Liver (tissue), 9 donors: ENCODE measurements around the gene TCOF1. TPM values are rescaled to one million over a fixed set of nuclear protein-coding genes. Genes with fewer than 3 reads are reported as not detected.

Source experiments
- DNase-seq: peaks from one replicate; pipeline ENCODE4 v3.0.0-alpha.2; 2017; ENCODE audit warnings: low spot score
- H3K27ac ChIP-seq, 2 donors: one replicate each; pipeline ENCODE4 v1.7.0; 2013; ENCODE audit warnings: inconsistent platforms in 2 of 2, low read length in 2 of 2, control low read depth in 1 of 2, low read depth in 1 of 2, mild to moderate bottlenecking in 1 of 2
- H3K27me3 ChIP-seq, 4 donors: one replicate each; pipeline versions ENCODE4 v1.6.1 to v1.7.0; 2013; ENCODE audit warnings: low read length in 3 of 4, inconsistent platforms in 1 of 4, mild to moderate bottlenecking in 1 of 4, moderate library complexity in 1 of 4; ENCODE audit not compliant: control insufficient read depth in 4 of 4, insufficient read depth in 4 of 4
- H3K36me3 ChIP-seq, 4 donors: one replicate each; pipeline versions ENCODE4 v1.6.1 to v1.7.0; 2013; ENCODE audit warnings: low read length in 3 of 4, mild to moderate bottlenecking in 3 of 4, low read depth in 1 of 4, moderate library complexity in 1 of 4; ENCODE audit not compliant: control insufficient read depth in 4 of 4, insufficient read depth in 3 of 4
- H3K4me1 ChIP-seq, 4 donors: one replicate each; pipeline versions ENCODE4 v1.6.1 to v1.7.0; 2013; ENCODE audit warnings: low read length in 3 of 4, mild to moderate bottlenecking in 3 of 4, moderate library complexity in 1 of 4; ENCODE audit not compliant: control insufficient read depth in 4 of 4, insufficient read depth in 4 of 4
- H3K4me3 ChIP-seq, 3 donors: one replicate each; pipeline versions ENCODE4 v1.6.1 to v1.7.0; 2013; ENCODE audit warnings: low read length in 3 of 3, control low read depth in 1 of 3, low read depth in 1 of 3, mild to moderate bottlenecking in 1 of 3
- H3K9ac ChIP-seq, 2 donors: one replicate each; pipeline ENCODE4 v1.7.0; 2013; ENCODE audit warnings: low read length in 2 of 2, mild to moderate bottlenecking in 2 of 2, moderate library complexity in 2 of 2, control low read depth in 1 of 2, low read depth in 1 of 2
- H3K9me3 ChIP-seq, 4 donors: one replicate each; pipeline versions ENCODE4 v1.6.1 to v1.7.0; 2013; ENCODE audit warnings: low read length in 3 of 4; ENCODE audit not compliant: control insufficient read depth in 4 of 4
- EGR1 ChIP-seq, 2 donors: IDR thresholded peaks; 2 replicates each; pipeline ENCODE4 v1.6.1; 2016 to 2018; ENCODE audit warnings: antibody characterized with exemption in 2 of 2, low read depth in 2 of 2
- FOXA2 ChIP-seq: IDR thresholded peaks from 2 replicates; pipeline ENCODE4 v1.6.1; 2016; ENCODE audit warnings: antibody characterized with exemption
- GABPA ChIP-seq, 2 donors: IDR thresholded peaks in 1 of 2; conservative IDR thresholded peaks in 1 of 2; 2 replicates each; pipeline ENCODE4 v1.6.1; 2016; ENCODE audit warnings: antibody characterized with exemption in 2 of 2, mild to moderate bottlenecking in 1 of 2, moderate library complexity in 1 of 2
- HNF4G ChIP-seq: IDR thresholded peaks from 2 replicates; pipeline ENCODE4 v1.6.1; 2016; ENCODE audit warnings: antibody characterized with exemption
- RXRA ChIP-seq, 2 donors: IDR thresholded peaks; 2 replicates each; pipeline ENCODE4 v1.6.1; 2017 to 2018; ENCODE audit warnings: antibody characterized with exemption in 2 of 2, mild to moderate bottlenecking in 1 of 2
- SP1 ChIP-seq: IDR thresholded peaks from 2 replicates; pipeline ENCODE4 v1.6.1; 2018; ENCODE audit warnings: antibody characterized with exemption, mild to moderate bottlenecking
- TAF1 ChIP-seq: conservative IDR thresholded peaks from 2 replicates; pipeline ENCODE4 v1.6.1; 2016; ENCODE audit warnings: antibody characterized with exemption, mild to moderate bottlenecking
- YY1 ChIP-seq: IDR thresholded peaks from 2 replicates; pipeline ENCODE4 v1.6.1; 2016; ENCODE audit warnings: antibody characterized with exemption, mild to moderate bottlenecking
- WGBS: extraction: QIAGEN DNeasy Blood & Tissue Kit; methylation state at CpG from one replicate; pipeline ENCODE4 v1.1.7; 2013; 5-methylcytosine and 5-hydroxymethylcytosine counted together
- polyA plus RNA-seq, 2 donors: library from polyadenylated mRNA; stranded (reverse) in 1 of 2; unstranded in 1 of 2; fragments of 200-250 nt in 1 of 2; fragments of >200 nt in 1 of 2; fragmentation: Nextera tagmentation in 1 of 2; extraction: Ambion mirVana in 1 of 2; gene quantifications; one replicate each; pipeline versions ENCODE4 v1.2.1 to v1.2.3, GENCODE V29; 2013 to 2015
- total RNA-seq, 2 donors: library from RNA; depleted of rRNA; stranded (reverse); fragments of >200 nt; gene quantifications; one replicate each; pipeline ENCODE4 v1.2.3, GENCODE V29; 2014
- TF ChIP-seq, protein P1 (sequence below): IDR thresholded peaks from 2 replicates; pipeline ENCODE4 v1.6.1; 2016; ENCODE audit warnings: antibody characterized with exemption
- TF ChIP-seq, protein P2 (sequence below): IDR thresholded peaks from 2 replicates; pipeline ENCODE4 v1.6.1; 2016; ENCODE audit warnings: antibody characterized with exemption
- TF ChIP-seq, protein P3 (sequence below): IDR thresholded peaks from 2 replicates; pipeline ENCODE4 v1.6.1; 2016; ENCODE audit warnings: antibody characterized with exemption
- TF ChIP-seq, protein P4 (sequence below): fragments of 150-350 bp; IDR thresholded peaks from 2 replicates; pipeline ENCODE4 v1.5.1; 2017; ENCODE audit warnings: improper control_type of control experiment, low read depth, low read length; ENCODE audit not compliant: missing input control
- donor health status: healthy.
- donor health status: healthy.
- donor health status: healthy.
- donor health status: healthy.
- donor health status: healthy.

The TCOF1 gene
- total and polyA plus RNA-seq, 4 donors: 3.2 to 8.5 (median 6.4) TPM

DNA sequence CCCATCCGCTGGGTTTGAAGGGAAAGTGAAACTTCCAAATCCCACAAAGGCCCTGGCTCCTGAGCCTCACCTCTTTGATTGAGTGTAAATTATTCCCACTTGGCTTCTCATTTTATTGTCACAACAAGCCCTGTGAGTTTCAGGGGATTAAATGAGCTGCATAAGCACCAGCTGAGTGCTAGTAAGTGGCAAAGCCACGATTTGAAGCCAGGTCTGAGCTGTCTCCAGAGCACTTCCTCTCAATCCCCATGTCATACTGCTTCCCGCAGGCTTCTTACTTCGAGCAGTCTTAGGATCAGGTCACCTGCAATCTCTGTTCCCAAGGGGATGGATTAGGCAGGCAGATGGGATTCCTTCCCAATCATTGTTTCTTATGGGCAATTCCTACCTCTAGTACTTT lies 74.1 kb downstream of the TCOF1 start:
- H3K27me3 ChIP-seq: no peaks in the 10 kb centered on the region
- no peak overlapping the region for H3K9ac ChIP-seq
- H3K27ac ChIP-seq: no peak overlapping the region
- DNase-seq: no peak
- no peaks in the 10 kb centered on the region for H3K9me3 ChIP-seq
- WGBS: 68% methylated on average over 4 of the region's 4 CpGs
- no peak overlapping the region for H3K4me3 ChIP-seq
- TF ChIP-seq, protein P1, sequence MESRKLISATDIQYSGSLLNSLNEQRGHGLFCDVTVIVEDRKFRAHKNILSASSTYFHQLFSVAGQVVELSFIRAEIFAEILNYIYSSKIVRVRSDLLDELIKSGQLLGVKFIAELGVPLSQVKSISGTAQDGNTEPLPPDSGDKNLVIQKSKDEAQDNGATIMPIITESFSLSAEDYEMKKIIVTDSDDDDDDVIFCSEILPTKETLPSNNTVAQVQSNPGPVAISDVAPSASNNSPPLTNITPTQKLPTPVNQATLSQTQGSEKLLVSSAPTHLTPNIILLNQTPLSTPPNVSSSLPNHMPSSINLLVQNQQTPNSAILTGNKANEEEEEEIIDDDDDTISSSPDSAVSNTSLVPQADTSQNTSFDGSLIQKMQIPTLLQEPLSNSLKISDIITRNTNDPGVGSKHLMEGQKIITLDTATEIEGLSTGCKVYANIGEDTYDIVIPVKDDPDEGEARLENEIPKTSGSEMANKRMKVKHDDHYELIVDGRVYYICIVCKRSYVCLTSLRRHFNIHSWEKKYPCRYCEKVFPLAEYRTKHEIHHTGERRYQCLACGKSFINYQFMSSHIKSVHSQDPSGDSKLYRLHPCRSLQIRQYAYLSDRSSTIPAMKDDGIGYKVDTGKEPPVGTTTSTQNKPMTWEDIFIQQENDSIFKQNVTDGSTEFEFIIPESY: no peak
- peaks cover 5 to 32% (median 15%) of the 10 kb centered on the region in 4 donors for H3K4me1 ChIP-seq
- H3K36me3 ChIP-seq: no peaks in the 10 kb centered on the region

DNA sequence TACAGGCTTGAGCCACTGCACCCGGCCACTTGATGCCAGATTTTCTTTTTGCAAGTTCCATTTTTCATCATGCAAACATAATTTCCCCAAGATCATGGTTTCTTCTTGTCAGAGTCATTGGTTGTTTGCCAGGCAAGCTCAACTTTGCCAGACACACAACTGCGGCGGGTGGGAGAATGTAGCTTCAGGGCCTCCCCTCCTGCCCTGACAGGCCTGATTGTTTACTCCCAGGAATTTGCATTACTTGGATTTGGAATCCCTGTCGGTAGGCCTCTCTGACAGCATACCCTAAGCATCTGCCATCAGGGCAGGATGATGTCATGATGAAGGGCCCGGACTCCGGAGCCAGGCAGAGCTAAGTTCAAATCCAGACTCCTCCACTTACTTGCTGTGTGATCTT lies 77.0 kb downstream of the TCOF1 start:
- peaks cover 0 to 12% (median 1%) of the 10 kb centered on the region in 4 donors for H3K4me1 ChIP-seq
- no peak overlapping the region for H3K4me3 ChIP-seq
- no peaks in the 10 kb centered on the region for H3K27me3 ChIP-seq
- no peak overlapping the region for H3K27ac ChIP-seq
- WGBS: 80% methylated on average over 6 of the region's 6 CpGs
- TF ChIP-seq GABPA (IDR thresholded peaks at IDR 0.05 in 1 of 2, conservative IDR thresholded peaks at IDR 0.05 in 1 of 2): no peak
- TF ChIP-seq YY1: no peak
- TF ChIP-seq, protein P2, sequence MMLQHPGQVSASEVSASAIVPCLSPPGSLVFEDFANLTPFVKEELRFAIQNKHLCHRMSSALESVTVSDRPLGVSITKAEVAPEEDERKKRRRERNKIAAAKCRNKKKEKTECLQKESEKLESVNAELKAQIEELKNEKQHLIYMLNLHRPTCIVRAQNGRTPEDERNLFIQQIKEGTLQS: no peak
- no peak for TF ChIP-seq SP1
- TF ChIP-seq, protein P3, sequence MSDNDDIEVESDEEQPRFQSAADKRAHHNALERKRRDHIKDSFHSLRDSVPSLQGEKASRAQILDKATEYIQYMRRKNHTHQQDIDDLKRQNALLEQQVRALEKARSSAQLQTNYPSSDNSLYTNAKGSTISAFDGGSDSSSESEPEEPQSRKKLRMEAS: no peak
- TF ChIP-seq HNF4G: no peak
- TF ChIP-seq TAF1: no peak
- TF ChIP-seq RXRA (IDR thresholded peaks at IDR 0.05): no peak
- no peak for TF ChIP-seq FOXA2
- no peak for TF ChIP-seq EGR1 (IDR thresholded peaks at IDR 0.05; ENCODE audit: low read depth in 2 of 2)
- TF ChIP-seq, protein P1: no peak
- TF ChIP-seq, protein P4, sequence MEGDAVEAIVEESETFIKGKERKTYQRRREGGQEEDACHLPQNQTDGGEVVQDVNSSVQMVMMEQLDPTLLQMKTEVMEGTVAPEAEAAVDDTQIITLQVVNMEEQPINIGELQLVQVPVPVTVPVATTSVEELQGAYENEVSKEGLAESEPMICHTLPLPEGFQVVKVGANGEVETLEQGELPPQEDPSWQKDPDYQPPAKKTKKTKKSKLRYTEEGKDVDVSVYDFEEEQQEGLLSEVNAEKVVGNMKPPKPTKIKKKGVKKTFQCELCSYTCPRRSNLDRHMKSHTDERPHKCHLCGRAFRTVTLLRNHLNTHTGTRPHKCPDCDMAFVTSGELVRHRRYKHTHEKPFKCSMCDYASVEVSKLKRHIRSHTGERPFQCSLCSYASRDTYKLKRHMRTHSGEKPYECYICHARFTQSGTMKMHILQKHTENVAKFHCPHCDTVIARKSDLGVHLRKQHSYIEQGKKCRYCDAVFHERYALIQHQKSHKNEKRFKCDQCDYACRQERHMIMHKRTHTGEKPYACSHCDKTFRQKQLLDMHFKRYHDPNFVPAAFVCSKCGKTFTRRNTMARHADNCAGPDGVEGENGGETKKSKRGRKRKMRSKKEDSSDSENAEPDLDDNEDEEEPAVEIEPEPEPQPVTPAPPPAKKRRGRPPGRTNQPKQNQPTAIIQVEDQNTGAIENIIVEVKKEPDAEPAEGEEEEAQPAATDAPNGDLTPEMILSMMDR: no peak
- no peak overlapping the region for H3K9ac ChIP-seq
- no peak for DNase-seq
- no peaks in the 10 kb centered on the region for H3K36me3 ChIP-seq
- no peaks in the 10 kb centered on the region for H3K9me3 ChIP-seq
